Measurements from ENCODE around the gene COL28A1.

DNA sequence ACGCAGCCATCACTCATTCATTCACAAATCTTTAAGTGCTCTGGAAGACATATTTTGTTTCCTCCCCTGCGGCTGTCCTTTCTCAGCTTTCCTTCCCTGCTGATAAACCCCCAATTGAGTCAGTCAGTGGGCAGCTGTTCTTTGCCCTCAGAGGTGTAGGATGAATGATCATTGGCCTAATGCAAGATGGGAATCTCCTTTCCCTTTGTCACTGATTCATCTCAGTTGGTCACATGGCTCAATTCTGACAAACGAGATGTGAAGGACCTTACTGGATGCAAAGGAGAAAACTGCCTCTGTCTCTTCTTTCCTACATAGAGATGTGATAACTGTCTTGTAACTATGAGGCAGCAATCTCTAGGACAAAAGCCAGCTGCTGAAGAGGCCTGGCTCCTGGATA is 44.6 kb downstream of the COL28A1 start:
- TF ChIP-seq CTCF (IDR thresholded peaks at IDR 0.05) (no peak), CBFB (CRISPR knock-in tag; IDR thresholded peaks at IDR 0.05; ENCODE audit: low read depth) (no peak), JUN (CRISPR knock-in tag; IDR thresholded peaks at IDR 0.05) (no peak), SMAD3 (CRISPR knock-in tag; IDR thresholded peaks at IDR 0.05; ENCODE audit: borderline replicate concordance) (no peak), ESRRA (CRISPR knock-in tag; IDR thresholded peaks at IDR 0.05; ENCODE audit: borderline replicate concordance) (no peak), ATF6 (CRISPR knock-in tag; IDR thresholded peaks at IDR 0.05) (no peak), GTF2I (CRISPR knock-in tag; conservative IDR thresholded peaks at IDR 0.05) (no peak), FOXJ3 (CRISPR knock-in tag; IDR thresholded peaks at IDR 0.05; ENCODE audit: borderline replicate concordance) (no peak), CREB1 (CRISPR knock-in tag; IDR thresholded peaks at IDR 0.05) (no peak), NFE2L1 (CRISPR knock-in tag; IDR thresholded peaks at IDR 0.05) (no peak), ZNF425 (CRISPR knock-in tag; conservative IDR thresholded peaks at IDR 0.05) (no peak), ELF4 (CRISPR knock-in tag; IDR thresholded peaks at IDR 0.05; ENCODE audit: low read depth) (no peak)
- TF ChIP-seq, protein P1, sequence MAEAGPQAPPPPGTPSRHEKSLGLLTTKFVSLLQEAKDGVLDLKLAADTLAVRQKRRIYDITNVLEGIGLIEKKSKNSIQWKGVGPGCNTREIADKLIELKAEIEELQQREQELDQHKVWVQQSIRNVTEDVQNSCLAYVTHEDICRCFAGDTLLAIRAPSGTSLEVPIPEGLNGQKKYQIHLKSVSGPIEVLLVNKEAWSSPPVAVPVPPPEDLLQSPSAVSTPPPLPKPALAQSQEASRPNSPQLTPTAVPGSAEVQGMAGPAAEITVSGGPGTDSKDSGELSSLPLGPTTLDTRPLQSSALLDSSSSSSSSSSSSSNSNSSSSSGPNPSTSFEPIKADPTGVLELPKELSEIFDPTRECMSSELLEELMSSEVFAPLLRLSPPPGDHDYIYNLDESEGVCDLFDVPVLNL (CRISPR knock-in tag; IDR thresholded peaks at IDR 0.05; ENCODE audit: borderline replicate concordance, low read depth), result no peak
